Neural progenitor cell (in vitro differentiated cells): ENCODE results near the gene PLA2G6. TPM values are rescaled to one million over a fixed set of nuclear protein-coding genes. Genes with fewer than 3 reads are reported as not detected.
A peak's percentile ranks its signal among the peaks of the same experiment; 100 is the strongest.

Experiments used
- DNase-seq: peaks from one replicate; pipeline ENCODE4 v3.0.0-alpha.2; 2016; ENCODE audit warnings: low spot score
- H2AFZ ChIP-seq: fragments of 200-600 bp; sonication (generic); replicated peaks from 2 replicates; pipeline ENCODE4 v1.6.1; 2016; ENCODE audit warnings: antibody characterized with exemption
- H3F3A ChIP-seq: fragments of 200-600 bp; sonication (generic); 2 replicates; pipeline ENCODE4 v1.6.1; 2016; ENCODE audit warnings: antibody characterized with exemption, low read depth
- H3K27ac ChIP-seq: fragments of 200-600 bp; sonication (generic); 2 replicates; pipeline ENCODE4 v1.5.1; 2016; ENCODE audit warnings: mild to moderate bottlenecking
- H3K27me3 ChIP-seq: fragments of 200-600 bp; sonication (generic); 2 replicates; pipeline ENCODE4 v1.6.1; 2016; ENCODE audit warnings: mild to moderate bottlenecking, moderate library complexity
- H3K36me3 ChIP-seq: fragments of 200-600 bp; sonication (generic); 2 replicates; pipeline ENCODE4 v1.5.1; 2016
- H3K4me1 ChIP-seq: fragments of 200-600 bp; sonication (generic); 2 replicates; pipeline ENCODE4 v1.6.1; 2016; ENCODE audit warnings: mixed run types
- H3K4me2 ChIP-seq: fragments of 200-600 bp; sonication (generic); 2 replicates; pipeline ENCODE4 v1.6.1; 2016
- H3K4me3 ChIP-seq: fragments of 200-600 bp; sonication (generic); 2 replicates; pipeline ENCODE4 v1.5.1; 2016
- H3K79me2 ChIP-seq: fragments of 200-600 bp; sonication (generic); 2 replicates; pipeline ENCODE4 v1.6.1; 2016; ENCODE audit warnings: low read depth
- H3K9ac ChIP-seq: fragments of 200-600 bp; sonication (generic); 2 replicates; pipeline ENCODE4 v1.6.1; 2016
- H3K9me3 ChIP-seq: fragments of 200-600 bp; sonication (generic); 2 replicates; pipeline ENCODE4 v1.5.1; 2016; ENCODE audit warnings: low read depth
- H4K20me1 ChIP-seq: fragments of 200-600 bp; sonication (generic); 2 replicates; pipeline ENCODE4 v1.6.1; 2016; ENCODE audit warnings: low read depth
- H3K27ac Mint-ChIP-seq: 3 replicates; pipeline ENCODE4 v1.8.0; 2021; ENCODE audit warnings: mixed read lengths
- H3K27me3 Mint-ChIP-seq: 2 replicates; pipeline ENCODE4 v1.8.0; 2022; ENCODE audit warnings: low read depth, mild to moderate bottlenecking, inconsistent platforms, moderate library complexity, mixed read lengths; ENCODE audit not compliant: insufficient read depth
- H3K36me3 Mint-ChIP-seq: 3 replicates; pipeline ENCODE4 v1.8.0; 2021; ENCODE audit warnings: mixed read lengths
- H3K4me1 Mint-ChIP-seq: 3 replicates; pipeline ENCODE4 v1.8.0; 2021; ENCODE audit warnings: mixed read lengths
- H3K4me3 Mint-ChIP-seq: 3 replicates; pipeline ENCODE4 v1.8.0; 2021; ENCODE audit warnings: mild to moderate bottlenecking, moderate library complexity, mixed read lengths
- H3K9me3 Mint-ChIP-seq: 3 replicates; pipeline ENCODE4 v1.8.0; 2020; ENCODE audit warnings: mixed read lengths
- EZH2 ChIP-seq: fragments of 200-600 bp; sonication (generic); IDR thresholded peaks from 2 replicates; pipeline ENCODE4 v1.6.1; 2017; ENCODE audit warnings: antibody characterized with exemption, mild to moderate bottlenecking, moderate library complexity
- EZH2phosphoT487 ChIP-seq: fragments of 200-600 bp; sonication (generic); IDR thresholded peaks from 2 replicates; pipeline ENCODE4 v1.6.1; 2017; ENCODE audit warnings: antibody characterized with exemption
- total RNA-seq: library from RNA; depleted of rRNA; stranded (reverse); fragments of >200 nt; gene quantifications from 2 replicates; pipeline ENCODE4 v1.2.3, GENCODE V29; 2015; ENCODE audit warnings: low replicate concordance
- TF ChIP-seq, protein P1 (sequence below): fragments of 200-600 bp; sonication (generic); IDR thresholded peaks from 2 replicates; pipeline ENCODE4 v1.5.1; 2017; ENCODE audit warnings: antibody characterized with exemption, mild to moderate bottlenecking

Gene PLA2G6
- total RNA-seq, 1 donor from 2014 or later, result 20.1 TPM

DNA sequence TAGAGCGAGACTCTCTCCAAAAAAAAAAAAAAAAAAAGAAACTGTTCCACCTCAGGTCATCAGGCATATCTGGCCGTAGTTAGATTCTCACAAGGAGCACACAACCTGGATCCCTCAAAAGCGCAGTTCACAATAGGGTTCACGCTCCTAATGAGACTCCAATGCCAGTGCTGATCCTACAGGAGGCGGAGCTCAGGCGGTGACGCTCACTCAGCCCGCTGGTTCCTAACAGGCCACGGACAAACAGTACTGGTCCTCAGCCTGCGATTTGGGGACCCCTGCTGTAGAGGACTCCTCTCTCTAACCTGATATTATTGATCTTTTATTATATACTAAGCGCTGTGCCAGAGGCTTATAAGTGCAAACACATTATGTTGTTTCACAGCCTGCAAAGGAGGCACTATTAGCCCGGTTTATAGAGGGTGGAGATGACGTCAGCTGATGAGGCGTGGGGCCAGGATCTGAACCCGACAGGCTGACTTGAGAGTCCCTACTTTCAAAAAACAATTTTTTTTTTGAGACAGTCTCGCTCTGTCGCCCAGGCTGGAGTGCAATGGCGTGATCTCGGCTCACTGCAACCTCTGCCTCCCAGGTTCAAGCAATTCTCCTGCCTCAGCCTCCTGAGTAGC, 15.3 kb upstream of the PLA2G6 start:
- H3K9me3 ChIP-seq, result no peaks in the 10 kb centered on the region
- H4K20me1 ChIP-seq, result no peaks in the 10 kb centered on the region
- no peak overlapping the region for H3K27ac ChIP-seq
- Mint-ChIP-seq H3K27ac (no peak overlapping the region), H3K4me1 (peaks cover 9% of the 10 kb centered on the region), H3K4me3 (no peak overlapping the region), H3K36me3 (no peaks in the 10 kb centered on the region), H3K9me3 (no peaks in the 10 kb centered on the region), H3K27me3 (peaks cover 2% of the 10 kb centered on the region)
- TF ChIP-seq, protein P1, sequence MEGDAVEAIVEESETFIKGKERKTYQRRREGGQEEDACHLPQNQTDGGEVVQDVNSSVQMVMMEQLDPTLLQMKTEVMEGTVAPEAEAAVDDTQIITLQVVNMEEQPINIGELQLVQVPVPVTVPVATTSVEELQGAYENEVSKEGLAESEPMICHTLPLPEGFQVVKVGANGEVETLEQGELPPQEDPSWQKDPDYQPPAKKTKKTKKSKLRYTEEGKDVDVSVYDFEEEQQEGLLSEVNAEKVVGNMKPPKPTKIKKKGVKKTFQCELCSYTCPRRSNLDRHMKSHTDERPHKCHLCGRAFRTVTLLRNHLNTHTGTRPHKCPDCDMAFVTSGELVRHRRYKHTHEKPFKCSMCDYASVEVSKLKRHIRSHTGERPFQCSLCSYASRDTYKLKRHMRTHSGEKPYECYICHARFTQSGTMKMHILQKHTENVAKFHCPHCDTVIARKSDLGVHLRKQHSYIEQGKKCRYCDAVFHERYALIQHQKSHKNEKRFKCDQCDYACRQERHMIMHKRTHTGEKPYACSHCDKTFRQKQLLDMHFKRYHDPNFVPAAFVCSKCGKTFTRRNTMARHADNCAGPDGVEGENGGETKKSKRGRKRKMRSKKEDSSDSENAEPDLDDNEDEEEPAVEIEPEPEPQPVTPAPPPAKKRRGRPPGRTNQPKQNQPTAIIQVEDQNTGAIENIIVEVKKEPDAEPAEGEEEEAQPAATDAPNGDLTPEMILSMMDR, result no peak
- TF ChIP-seq EZH2 (no peak), EZH2phosphoT487 (no peak)
- no peak overlapping the region for H3K9ac ChIP-seq
- no peaks in the 10 kb centered on the region for H3K79me2 ChIP-seq
- H3F3A ChIP-seq, result peaks cover 8% of the 10 kb centered on the region
- no peak for DNase-seq
- no peak overlapping the region for H2AFZ ChIP-seq
- H3K4me1 ChIP-seq, result no peaks in the 10 kb centered on the region
- H3K4me3 ChIP-seq, result no peak overlapping the region
- H3K27me3 ChIP-seq, result peaks cover 17% of the 10 kb centered on the region
- no peak overlapping the region for H3K4me2 ChIP-seq
- no peaks in the 10 kb centered on the region for H3K36me3 ChIP-seq

DNA sequence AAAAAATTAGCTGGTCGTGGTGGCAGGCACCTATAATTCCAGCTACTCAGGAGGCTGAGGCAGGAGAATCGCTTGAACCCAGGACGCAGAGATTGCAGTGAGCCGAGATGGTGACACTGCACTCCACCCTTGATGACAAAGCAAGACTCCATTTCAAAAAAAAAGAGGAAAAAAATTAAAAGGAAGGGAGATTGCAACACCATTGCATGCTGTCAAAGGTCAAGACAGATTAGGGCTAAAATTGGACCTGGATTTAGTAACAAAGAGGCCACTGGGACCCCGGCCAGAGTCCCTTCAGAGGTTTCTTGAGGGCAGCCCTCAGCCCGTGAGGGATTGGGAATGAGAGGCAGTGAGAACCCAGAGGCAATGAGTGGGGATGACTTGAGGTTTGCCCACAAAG, 11.9 kb upstream of the PLA2G6 start:
- Mint-ChIP-seq H3K27ac (no peak overlapping the region), H3K36me3 (no peaks in the 10 kb centered on the region), H3K27me3 (peaks cover 2% of the 10 kb centered on the region), H3K9me3 (no peaks in the 10 kb centered on the region), H3K4me1 (peaks cover 6% of the 10 kb centered on the region), H3K4me3 (no peak overlapping the region)
- Histone ChIP-seq H3K79me2 (no peaks in the 10 kb centered on the region), H3F3A (no peaks in the 10 kb centered on the region), H4K20me1 (no peaks in the 10 kb centered on the region), H3K27ac (no peak overlapping the region), H3K36me3 (no peaks in the 10 kb centered on the region), H3K9me3 (no peaks in the 10 kb centered on the region), H3K4me1 (no peaks in the 10 kb centered on the region), H3K27me3 (no peaks in the 10 kb centered on the region), H2AFZ (no peak overlapping the region), H3K4me2 (no peak overlapping the region), H3K4me3 (no peak overlapping the region), H3K9ac (no peak overlapping the region)
- no peak for DNase-seq
- TF ChIP-seq, protein P1, result no peak
- TF ChIP-seq EZH2phosphoT487 (no peak), EZH2 (no peak)

DNA sequence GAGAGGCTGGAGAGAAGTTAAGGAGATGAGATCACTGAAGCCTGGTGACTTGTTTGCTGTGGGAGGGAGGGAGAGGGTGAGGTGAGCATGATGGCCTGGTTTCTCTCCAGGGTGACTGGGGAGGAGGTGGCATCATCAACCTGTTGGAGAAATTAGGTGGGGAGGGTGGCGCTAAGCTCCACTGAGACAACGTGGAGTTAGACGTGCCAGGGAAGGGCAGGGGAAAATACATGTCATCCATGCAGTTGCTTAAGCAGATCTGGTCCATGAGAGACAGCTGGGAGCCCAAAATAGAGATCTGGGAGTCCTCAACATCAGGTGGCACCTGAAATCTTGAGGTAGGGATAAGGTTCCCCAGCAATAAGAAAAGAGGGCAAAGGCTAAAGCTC, 10.8 kb upstream of the PLA2G6 start:
- no peaks in the 10 kb centered on the region for H3K79me2 ChIP-seq
- H3K4me3 Mint-ChIP-seq, result no peak overlapping the region
- H3K27me3 Mint-ChIP-seq, result peaks cover 2% of the 10 kb centered on the region
- H2AFZ ChIP-seq, result no peak overlapping the region
- no peaks in the 10 kb centered on the region for H3K9me3 ChIP-seq
- peaks cover 9% of the 10 kb centered on the region for H3K4me1 Mint-ChIP-seq
- H3K36me3 ChIP-seq, result no peaks in the 10 kb centered on the region
- peak overlapping the region; percentile 4 for H3K27ac Mint-ChIP-seq
- no peaks in the 10 kb centered on the region for H3F3A ChIP-seq
- no peak overlapping the region for H3K9ac ChIP-seq
- H3K9me3 Mint-ChIP-seq, result no peaks in the 10 kb centered on the region
- no peak overlapping the region for H3K27ac ChIP-seq
- no peaks in the 10 kb centered on the region for H3K27me3 ChIP-seq
- no peaks in the 10 kb centered on the region for H4K20me1 ChIP-seq
- no peak for DNase-seq
- no peaks in the 10 kb centered on the region for H3K4me1 ChIP-seq
- H3K36me3 Mint-ChIP-seq, result no peaks in the 10 kb centered on the region
- no peak overlapping the region for H3K4me2 ChIP-seq
- no peak for TF ChIP-seq EZH2
- TF ChIP-seq, protein P1, result no peak
- TF ChIP-seq EZH2phosphoT487, result no peak
- no peak overlapping the region for H3K4me3 ChIP-seq
